Erythroblast (primary cell): Measurements from ENCODE around the gene CALN1.

Experiments used
- GATA1 ChIP-seq: IDR thresholded peaks from 2 replicates; pipeline ENCODE4 v1.6.1; 2011; ENCODE audit warnings: low read depth, mild to moderate bottlenecking, control low read depth, low read length, moderate library complexity
- POLR2A ChIP-seq: IDR thresholded peaks from 2 replicates; pipeline ENCODE4 v1.6.1; 2011; ENCODE audit warnings: mild to moderate bottlenecking, low read length

GRCh38 chr7:71800321-71800720 is 611.8 kb downstream of the CALN1 start:
- TF ChIP-seq POLR2A = no peak
- no peak for TF ChIP-seq GATA1
